SU-DHL-6 (cell line): ENCODE data around the gene TAF11.
"Not testable (repeated sequence)": the region's sequence is repeated elsewhere in the genome, so short reads cannot be mapped to it uniquely, and the experiment has no call there.

Source experiments
- H2AFZ ChIP-seq: fragments of 200-600 bp; sonication (generic); 2 replicates; pipeline ENCODE4 v1.6.1; 2014; ENCODE audit warnings: low read depth, mild to moderate bottlenecking, moderate library complexity, mixed read lengths, antibody characterized with exemption, low read length; ENCODE audit not compliant: severe bottlenecking
- H3F3A ChIP-seq: fragments of 200-600 bp; shearing (Covaris generic); 2 replicates; pipeline ENCODE4 v1.6.0; 2016; ENCODE audit warnings: antibody characterized with exemption, mild to moderate bottlenecking; ENCODE audit not compliant: insufficient read depth
- H3K27ac ChIP-seq: fragments of 200-600 bp; sonication (generic); 2 replicates; pipeline ENCODE4 v1.5.1; 2016; ENCODE audit warnings: low read depth, mild to moderate bottlenecking, low read length, moderate library complexity, mixed read lengths
- H3K27me3 ChIP-seq: fragments of 200-600 bp; sonication (generic), shearing (Covaris generic); 2 replicates; pipeline ENCODE4 v1.6.0; 2014; ENCODE audit warnings: mild to moderate bottlenecking, low read length
- H3K36me3 ChIP-seq: fragments of 200-600 bp; sonication (generic); 2 replicates; pipeline ENCODE4 v1.6.1; 2014; ENCODE audit warnings: mild to moderate bottlenecking, low read length, mixed read lengths
- H3K4me2 ChIP-seq: fragments of 300-600, 200-600 bp; shearing (Covaris generic), sonication (generic); 2 replicates; pipeline ENCODE4 v1.6.0; 2014; ENCODE audit warnings: low read length, low read depth, mild to moderate bottlenecking; ENCODE audit not compliant: poor library complexity, severe bottlenecking
- H3K4me3 ChIP-seq: fragments of 200-600 bp; sonication (generic); 2 replicates; pipeline ENCODE4 v1.5.1; 2014; ENCODE audit warnings: antibody characterized with exemption, low read length, mild to moderate bottlenecking, mixed read lengths; ENCODE audit not compliant: insufficient read depth, poor library complexity, severe bottlenecking
- H3K79me2 ChIP-seq: fragments of 200-600 bp; sonication (generic); 2 replicates; pipeline ENCODE4 v1.6.1; 2014; ENCODE audit warnings: mild to moderate bottlenecking, low read length, moderate library complexity; ENCODE audit not compliant: insufficient read depth
- H3K9ac ChIP-seq: fragments of 200-600 bp; sonication (generic); 2 replicates; pipeline ENCODE4 v1.7.0; 2014; ENCODE audit warnings: mild to moderate bottlenecking, low read length
- H3K9me2 ChIP-seq: fragments of 200-600 bp; sonication (generic); replicated peaks from 2 replicates; pipeline ENCODE4 v1.6.1; 2014; ENCODE audit warnings: low read length; ENCODE audit not compliant: insufficient read depth
- H3K9me3 ChIP-seq: fragments of 200-600 bp; sonication (generic); 2 replicates; pipeline ENCODE4 v1.6.1; 2014; ENCODE audit warnings: low read length, mixed read lengths; ENCODE audit not compliant: insufficient read depth
- H4K20me1 ChIP-seq: fragments of 200-600 bp; sonication (generic); 2 replicates; pipeline ENCODE4 v1.6.1; 2014; ENCODE audit warnings: low read depth, mild to moderate bottlenecking, antibody characterized with exemption, low read length, moderate library complexity, mixed read lengths
- CTCF ChIP-seq: fragments of 200-600 bp; sonication (generic); IDR thresholded peaks from one replicate; pipeline ENCODE4 v1.5.1; 2017; ENCODE audit warnings: antibody characterized with exemption, mild to moderate bottlenecking, low read length, moderate library complexity; ENCODE audit not compliant: insufficient read depth, poor library complexity, severe bottlenecking
- EZH2phosphoT487 ChIP-seq: fragments of 200-600 bp; sonication (generic), shearing (Covaris generic); conservative IDR thresholded peaks from 2 replicates; pipeline ENCODE4 v1.6.1; 2018; ENCODE audit warnings: mild to moderate bottlenecking, antibody characterized with exemption, low read length, moderate library complexity, mixed read lengths

TAF11 gene

GRCh38 chr6:34851361-34851760, 36.5 kb downstream of the TAF11 start:
- Histone ChIP-seq H3K9me3 (no peaks in the 10 kb centered on the region), H3K4me3 (no peak overlapping the region), H3K4me2 (no peak overlapping the region), H3K79me2 (peaks cover 7% of the 10 kb centered on the region; the same call in 1 of the 2 replicates), H2AFZ (no peak overlapping the region), H3K27me3 (no peaks in the 10 kb centered on the region), H4K20me1 (no peaks in the 10 kb centered on the region), H3K36me3 (peaks cover 6% of the 10 kb centered on the region; the same call in 1 of the 2 replicates), H3K9ac (no peak overlapping the region), H3F3A (no peaks in the 10 kb centered on the region), H3K9me2 (no peaks in the 10 kb centered on the region), H3K27ac (no peak overlapping the region)
- TF ChIP-seq CTCF (no peak), EZH2phosphoT487 (no peak)

GRCh38 chr6:34849066-34849465, 38.8 kb downstream of the TAF11 start:
- H3K27ac ChIP-seq, H3F3A ChIP-seq, H3K27me3 ChIP-seq, H3K9me2 ChIP-seq, H3K79me2 ChIP-seq, H3K9me3 ChIP-seq, H3K9ac ChIP-seq, H3K4me3 ChIP-seq, H3K4me2 ChIP-seq, H2AFZ ChIP-seq, H4K20me1 ChIP-seq, H3K36me3 ChIP-seq: not testable (repeated sequence)

GRCh38 chr6:34839666-34840352, 48.0 kb downstream of the TAF11 start:
- TF ChIP-seq CTCF (no peak), EZH2phosphoT487 (no peak)
- Histone ChIP-seq H4K20me1 (no peaks in the 10 kb centered on the region), H3K36me3 (peaks cover 20% of the 10 kb centered on the region; the same call in 1 of the 2 replicates), H3F3A (peaks cover 4% of the 10 kb centered on the region), H3K27ac (no peak overlapping the region), H3K4me3 (no peak overlapping the region), H3K27me3 (no peaks in the 10 kb centered on the region), H3K9me3 (no peaks in the 10 kb centered on the region), H3K79me2 (no peaks in the 10 kb centered on the region), H3K9me2 (no peaks in the 10 kb centered on the region), H2AFZ (no peak overlapping the region), H3K4me2 (no peak overlapping the region), H3K9ac (no peak overlapping the region)

GRCh38 chr6:34837528-34837927, 50.3 kb downstream of the TAF11 start:
- Histone ChIP-seq H3K9me2 (no peaks in the 10 kb centered on the region), H4K20me1 (no peaks in the 10 kb centered on the region), H3K4me3 (no peak overlapping the region), H3K4me2 (no peak overlapping the region), H3K27me3 (no peaks in the 10 kb centered on the region), H3K9me3 (no peaks in the 10 kb centered on the region), H3F3A (peaks cover 4% of the 10 kb centered on the region), H3K36me3 (peaks cover 27% of the 10 kb centered on the region; the same call in 1 of the 2 replicates), H3K9ac (no peak overlapping the region), H3K79me2 (no peaks in the 10 kb centered on the region), H2AFZ (no peak overlapping the region), H3K27ac (no peak overlapping the region)
- TF ChIP-seq CTCF = no peak
- TF ChIP-seq EZH2phosphoT487 = no peak
